Left cardiac atrium (tissue), 4 donors: ENCODE results near the gene MEAF6. TPM values are rescaled to one million over a fixed set of nuclear protein-coding genes. Genes with fewer than 3 reads are reported as not detected.
"Not testable (repeated sequence)": the region's sequence is repeated elsewhere in the genome, so short reads cannot be mapped to it uniquely, and the experiment has no call there.

Experiments
- ATAC-seq, 2 donors: fragments of 200-7000 bp; cut with Tn5 transposase; one replicate each; pipeline ENCODE4 v1.9.1; 2020; ENCODE audit warnings: mild to moderate bottlenecking in 2 of 2, moderate library complexity in 2 of 2
- DNase-seq: peaks from one replicate; pipeline ENCODE4 v3.0.0-alpha.2; 2020
- intact Hi-C, 2 donors: fragments of 100-400 bp; cut with DNase I; formaldehyde crosslinking; loops; one replicate each; pipeline versions ENCODE4 v1.14.1 to v1.15.1; 2022 to 2023
- total RNA-seq, 2 donors: library from RNA; stranded (reverse); fragmentation: NEBNext Ultra II Directional; extraction: Animal tissue kit (Norgen Biotek cat#: 25700); gene quantifications; one replicate each; pipeline ENCODE4 v1.2.1, GENCODE V29; 2021
- donor health status: DM: no; HTN: yes; CAD: no.
- donor health status: DM: no; HTN: yes; CAD: no; lungs with severe emphysema.
- donor health status: DM: yes; HTN: yes; CAD: no.
- donor health status: Dilated cardiomyopathy.

MEAF6 gene
- total RNA-seq, 2 donors from 2014 or later: 34.6 to 36.4 TPM

DNA sequence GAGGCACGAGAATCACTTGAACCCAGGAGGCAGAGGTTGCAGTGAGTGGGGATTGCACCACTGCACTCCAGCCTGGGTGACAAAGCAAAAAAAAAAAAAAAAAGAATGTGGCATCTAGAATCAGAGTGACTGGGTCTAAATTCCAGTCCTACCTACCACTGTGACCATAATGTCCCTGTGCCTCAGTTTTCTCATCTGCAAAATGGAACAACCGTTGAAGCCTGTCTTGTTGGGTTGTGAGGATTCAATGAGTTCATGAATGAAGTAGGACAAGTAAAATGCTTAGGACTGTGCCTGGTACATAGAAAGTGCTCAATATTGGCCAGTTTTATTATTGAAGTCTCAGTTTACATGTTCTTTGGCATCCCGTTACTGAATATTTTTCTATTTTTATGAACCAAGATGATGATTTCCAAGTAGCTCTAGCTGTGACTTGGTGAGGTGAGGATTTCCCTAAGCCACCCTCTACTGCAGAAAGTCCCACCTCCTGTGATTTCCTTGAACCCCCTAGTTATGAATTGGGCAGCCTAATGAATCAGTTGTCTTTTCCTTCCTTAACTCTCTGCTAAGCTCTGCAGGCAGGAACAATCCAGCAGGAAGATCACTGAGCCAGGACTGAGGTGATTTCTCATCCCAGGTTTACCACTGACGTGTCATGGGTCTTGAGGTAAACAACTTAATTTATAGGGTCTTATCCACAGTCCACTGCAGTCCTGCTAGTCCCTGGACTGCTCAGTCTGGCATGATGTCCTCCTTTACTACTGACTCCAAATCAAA, 18.9 kb upstream of the MEAF6 start:
- ATAC-seq (no peak), DNase-seq (no peak)
- intact Hi-C loops: no loop called here

DNA sequence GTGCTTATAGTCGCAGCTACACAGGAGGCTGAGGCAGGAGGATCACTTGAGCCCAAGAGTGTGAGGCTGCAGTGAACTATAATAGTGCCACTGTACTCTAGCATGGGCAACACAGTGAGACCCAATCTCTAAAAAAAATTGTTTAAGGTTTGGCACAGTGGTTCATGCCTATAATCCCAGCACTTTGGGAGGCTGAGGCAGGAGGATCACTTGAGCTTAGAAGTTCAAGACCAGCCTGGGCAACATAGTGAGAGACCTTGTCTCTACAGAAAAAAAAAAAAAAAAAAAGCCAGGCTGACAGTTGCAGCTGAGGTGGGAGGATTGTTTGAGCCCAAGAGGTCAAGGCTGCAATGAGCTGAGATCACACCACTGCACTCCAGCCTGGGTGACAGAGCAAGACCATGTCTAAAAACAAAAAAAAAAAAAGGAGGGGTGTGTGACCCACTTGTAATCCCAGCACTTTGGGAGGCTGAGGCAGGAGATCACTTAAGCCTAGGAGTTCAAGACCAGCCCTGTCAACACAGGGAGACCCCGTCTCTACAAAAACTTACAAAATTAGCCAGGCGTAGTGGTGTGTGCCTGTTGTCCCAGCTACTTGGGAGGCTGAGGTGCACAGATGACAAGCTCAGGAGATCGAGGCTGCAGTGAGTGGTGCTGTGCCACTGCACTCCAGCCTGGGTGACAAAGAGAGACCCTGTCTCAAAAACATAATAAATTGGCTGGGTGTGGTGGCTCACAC, 18.0 kb upstream of the MEAF6 start:
- ATAC-seq, DNase-seq, intact Hi-C loops: not testable (repeated sequence)

DNA sequence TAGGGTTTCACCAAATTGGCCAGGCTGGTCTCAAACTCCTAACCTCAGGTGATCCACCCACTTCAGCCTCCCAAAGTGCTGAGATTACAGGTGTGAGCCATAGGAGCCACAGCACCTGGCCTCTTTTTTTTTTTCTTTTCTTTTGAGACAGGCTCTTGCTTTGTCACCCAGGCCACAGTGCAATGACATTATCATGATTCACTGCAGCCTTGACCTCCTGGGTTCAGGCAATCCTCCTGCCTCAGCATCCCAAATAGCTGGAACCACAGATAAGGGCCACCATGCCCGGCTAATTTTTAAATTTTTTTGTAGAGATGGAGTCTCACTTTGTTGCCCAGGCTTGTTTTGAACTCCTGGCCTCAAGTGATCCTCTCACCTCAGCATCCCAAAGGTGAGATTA, 15.3 kb upstream of the MEAF6 start:
- DNase-seq: not testable (repeated sequence)

DNA sequence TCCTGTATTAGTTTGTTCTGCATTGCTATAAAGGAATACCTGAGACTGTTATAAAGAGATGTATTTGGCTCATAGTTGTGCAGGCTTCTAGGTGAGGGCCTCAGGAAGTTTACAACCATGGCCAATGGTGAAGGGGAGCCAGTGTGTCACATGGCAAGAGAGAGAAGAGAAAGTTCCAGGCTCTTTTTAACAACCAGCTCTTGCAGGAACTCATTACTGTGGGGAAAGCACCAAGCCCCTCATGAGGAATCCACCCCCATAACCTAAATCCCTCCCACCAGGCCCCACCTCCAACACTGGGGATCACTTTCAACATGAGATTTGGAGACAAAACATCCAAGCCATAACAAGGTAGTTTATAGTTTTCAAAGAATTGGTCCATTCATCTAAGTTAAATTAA, 5.0 kb upstream of the MEAF6 start:
- DNase-seq (no peak), ATAC-seq (no peak)
- intact Hi-C loops: no loop called here

More for the DNA sequence above, 15.3 kb upstream of the MEAF6 start:
- intact Hi-C loops, ATAC-seq: not testable (repeated sequence)

DNA sequence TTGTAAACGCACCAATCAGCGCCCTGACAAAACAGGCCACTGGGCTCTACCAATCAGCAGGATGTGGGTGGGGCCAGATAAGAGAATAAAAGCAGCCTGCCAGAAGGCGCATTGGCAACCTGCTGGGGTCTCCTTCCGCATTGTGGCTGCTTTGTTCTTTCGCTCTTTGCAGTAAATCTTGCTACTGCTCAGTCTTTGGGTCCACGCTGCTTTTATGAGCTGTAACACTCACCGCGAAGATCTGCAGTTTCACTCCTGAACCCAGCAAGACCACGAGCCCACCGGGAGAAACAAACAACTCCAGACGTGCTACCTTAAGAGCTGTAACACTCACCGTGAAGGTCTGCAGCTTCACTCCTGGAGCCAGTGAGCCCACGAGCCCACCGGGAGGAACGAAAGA, 4.4 kb upstream of the MEAF6 start:
- intact Hi-C loops, ATAC-seq, DNase-seq: not testable (repeated sequence)

DNA sequence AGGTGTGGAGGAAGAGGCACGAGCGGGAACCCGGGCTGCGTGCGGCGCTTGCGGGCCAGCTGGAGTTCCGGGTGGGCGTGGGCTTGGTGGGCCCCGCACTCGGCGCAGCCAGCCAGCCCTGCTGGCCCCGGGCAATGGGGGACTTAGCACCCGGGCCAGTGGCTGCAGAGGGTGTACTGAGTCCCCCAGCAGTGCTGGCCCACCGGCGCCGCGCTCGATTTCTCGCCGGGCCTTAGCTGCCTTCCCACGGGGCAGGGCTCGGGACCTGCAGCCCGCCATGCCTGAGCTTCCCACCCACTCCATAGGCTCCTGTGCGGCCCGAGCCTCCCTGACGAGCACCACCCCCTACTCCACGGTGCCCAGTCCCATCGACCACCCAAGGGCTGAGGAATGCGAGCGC, 3.7 kb upstream of the MEAF6 start:
- intact Hi-C loops, DNase-seq, ATAC-seq: not testable (repeated sequence)

DNA sequence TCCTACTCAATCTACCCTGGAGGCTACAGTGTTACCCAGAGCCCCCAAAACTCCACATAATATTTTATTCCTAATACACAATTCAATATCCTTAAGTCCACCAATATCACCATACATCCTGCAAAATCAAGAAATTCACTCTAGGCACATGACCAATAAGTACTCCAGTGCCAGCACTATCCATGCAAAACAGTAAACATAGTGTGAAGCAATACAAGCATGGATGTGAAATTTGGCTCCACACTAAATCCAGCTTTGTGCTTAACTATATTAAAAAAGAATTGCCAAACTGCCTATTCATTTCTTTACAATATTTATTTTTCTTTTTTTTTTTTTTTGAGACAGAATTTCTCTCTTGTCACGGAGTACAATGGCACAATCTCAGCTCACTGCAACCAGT, 3.0 kb upstream of the MEAF6 start:
- intact Hi-C loops: no loop called here
- DNase-seq (no peak), ATAC-seq (no peak)

DNA sequence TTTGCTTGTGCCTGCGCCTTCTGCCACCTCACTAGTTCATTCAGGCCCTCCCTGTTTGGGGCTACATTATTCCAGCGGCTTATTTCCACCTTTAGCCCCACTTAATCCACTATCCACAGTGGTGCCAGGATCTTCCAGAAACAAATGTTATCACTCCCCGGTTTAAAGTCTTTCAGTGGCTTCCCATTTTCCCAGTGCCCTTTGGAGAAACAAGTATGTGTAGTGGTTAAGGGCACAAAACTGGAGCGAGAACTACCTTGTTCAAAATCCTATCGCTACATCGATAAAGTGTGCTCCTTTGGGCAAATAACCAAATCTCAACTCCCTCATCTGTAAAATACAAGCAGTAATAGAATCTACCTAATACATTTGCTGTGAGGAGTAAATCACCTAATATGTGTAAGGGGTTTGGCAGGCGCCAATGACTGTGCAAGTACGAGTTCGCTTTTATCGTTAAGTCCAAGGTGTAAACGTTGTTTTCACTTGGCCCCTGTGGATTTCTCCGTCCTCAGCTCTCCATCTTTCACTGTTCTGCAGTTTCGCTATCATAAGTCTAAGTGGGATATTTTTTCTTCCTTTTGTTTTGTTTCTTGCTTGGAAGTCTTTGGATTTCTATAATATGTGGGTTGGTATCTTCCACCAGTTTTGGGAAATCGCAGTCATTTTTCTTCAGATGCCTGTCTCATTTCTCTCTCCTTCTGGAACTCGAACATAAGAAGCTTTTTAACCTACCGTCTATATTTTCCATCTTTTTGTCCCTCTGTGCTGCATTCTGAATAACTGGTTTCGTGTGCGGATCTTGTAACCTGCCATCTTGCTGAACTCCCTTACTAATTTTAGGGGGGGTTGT, 844 bp upstream of the MEAF6 start:
- DNase-seq (no peak), ATAC-seq (no peak)
- intact Hi-C loops: no loop called here

DNA sequence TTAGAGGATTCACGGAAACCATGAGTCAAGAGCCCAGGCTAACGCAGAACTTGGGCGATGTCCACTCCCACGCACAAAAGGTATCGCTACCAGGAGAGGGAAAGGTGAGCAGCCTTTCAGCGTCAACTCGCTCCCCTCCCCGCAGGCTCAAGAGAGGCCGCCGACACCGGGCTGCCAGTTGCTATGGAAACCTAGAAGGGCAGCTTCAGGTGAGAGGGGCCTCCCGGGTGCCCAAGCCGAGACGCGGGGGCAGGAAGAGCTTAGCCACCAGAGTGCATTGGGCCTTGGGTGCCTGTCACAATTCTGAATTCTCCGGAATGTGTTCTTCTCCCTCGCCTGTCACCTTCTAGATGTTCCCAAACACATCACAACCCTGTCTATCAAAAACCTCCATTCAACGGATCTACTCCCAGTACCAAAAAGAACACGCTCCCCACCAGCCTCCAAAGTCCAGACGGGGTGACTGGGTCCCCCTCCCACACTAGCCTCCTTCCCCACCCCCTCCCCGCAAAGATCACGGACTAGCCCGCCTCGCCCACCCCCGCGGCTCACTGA, 694 bp downstream of the MEAF6 start:
- DNase-seq (peak; percentile 34), ATAC-seq (peak; percentile 9 to 32)
- intact Hi-C loops: no loop called here

- intact Hi-C loops: no loop called here
- ATAC-seq (no peak), DNase-seq (no peak)
Measured at GRCh38 chr1:37509181-37509580, 5.4 kb downstream of the MEAF6 start.

- no peak for ATAC-seq
- no peak for DNase-seq
- intact Hi-C loops: no loop called here
Measured at GRCh38 chr1:37506740-37507139, 7.8 kb downstream of the MEAF6 start.

- intact Hi-C loops: not testable (repeated sequence)
Measured at GRCh38 chr1:37502791-37503190, 11.8 kb downstream of the MEAF6 start.

GRCh38 chr1:37502104-37502503, 12.5 kb downstream of the MEAF6 start:
- intact Hi-C loops: no loop called here
- ATAC-seq (no peak), DNase-seq (no peak)

More at GRCh38 chr1:37502791-37503190, 11.8 kb downstream of the MEAF6 start:
- ATAC-seq, DNase-seq: not testable (repeated sequence)

DNA sequence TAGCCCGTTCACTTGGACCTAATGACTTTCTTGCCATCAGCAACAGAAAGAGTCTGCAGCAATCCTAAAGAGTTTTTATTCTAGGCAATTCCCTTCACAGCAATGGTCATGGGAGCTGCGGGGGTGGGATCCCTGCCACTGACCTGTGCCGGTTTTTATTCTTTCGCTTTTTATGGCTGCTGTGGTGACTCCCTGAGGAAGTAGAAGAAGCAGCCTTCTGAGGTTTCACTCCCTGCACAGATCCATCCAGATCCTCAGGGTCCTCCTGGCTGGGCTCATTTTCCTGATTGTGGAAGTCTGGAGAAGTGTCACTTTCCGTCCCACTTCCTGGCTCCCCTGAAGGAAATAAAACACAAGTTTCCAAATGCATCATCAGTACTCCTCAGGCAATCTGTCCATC, 12.9 kb downstream of the MEAF6 start:
- DNase-seq: no peak
- no peak for ATAC-seq
- intact Hi-C loops: no loop called here

DNA sequence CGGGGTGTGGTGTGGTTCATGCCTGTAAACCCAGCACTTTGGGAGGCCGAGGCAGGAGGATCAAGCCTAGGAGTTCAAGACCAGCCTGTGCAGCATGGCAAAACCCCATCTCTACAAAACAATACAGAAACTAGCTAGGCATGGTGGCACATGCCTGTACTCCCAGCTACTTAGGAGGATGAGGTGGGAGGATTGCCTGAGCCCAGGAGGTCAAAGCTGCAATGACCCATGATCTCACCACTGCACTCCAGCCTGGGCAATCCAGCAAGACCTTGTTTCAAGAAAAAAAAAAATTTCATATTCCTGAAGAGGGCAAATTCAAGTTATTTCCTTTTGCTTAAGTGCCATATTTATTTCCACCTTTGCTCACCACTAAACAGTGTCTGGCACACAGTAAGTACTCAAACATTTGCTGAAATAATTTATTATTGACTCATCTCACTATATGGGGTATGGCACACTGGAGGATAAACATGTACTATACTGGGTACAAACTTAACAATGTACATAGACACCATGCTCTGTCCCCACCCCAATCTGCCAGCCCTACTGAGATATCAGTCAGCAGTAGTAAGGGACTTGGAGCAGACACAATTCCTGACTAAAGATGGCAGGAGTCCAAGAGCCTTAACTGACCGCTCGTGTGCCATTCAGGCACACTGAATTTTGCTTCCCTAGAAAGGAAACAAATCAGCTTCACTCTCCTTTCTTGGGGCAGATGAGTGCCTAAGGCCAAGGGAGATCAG, 15.5 kb downstream of the MEAF6 start:
- peak; percentile 80 to 82 for ATAC-seq
- intact Hi-C loops: no loop called here
- peak; percentile 37 for DNase-seq

- intact Hi-C loops: no loop called here
- no peak for DNase-seq
- ATAC-seq: no peak
Measured at GRCh38 chr1:37497832-37498231, 16.7 kb downstream of the MEAF6 start.

DNA sequence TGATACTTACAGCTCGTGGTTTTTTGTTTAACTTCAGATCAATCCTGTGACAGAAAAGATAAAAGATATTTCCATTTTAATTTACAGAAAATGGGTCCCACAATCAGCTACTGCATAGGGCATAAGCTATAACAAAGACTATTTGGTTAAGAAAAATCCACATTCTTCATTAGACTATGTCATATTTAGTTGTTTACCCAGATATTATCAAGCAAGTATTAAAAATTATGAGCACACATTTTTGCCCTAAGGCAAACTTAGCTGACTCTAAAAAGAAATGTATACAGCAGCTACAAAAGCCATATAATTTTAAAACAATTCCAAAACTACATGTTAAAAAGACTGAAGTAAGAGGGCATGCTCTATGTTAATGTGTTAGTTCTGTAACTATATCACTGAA, 18.7 kb downstream of the MEAF6 start:
- DNase-seq (no peak), ATAC-seq (no peak)
- intact Hi-C loops: no loop called here

- ATAC-seq (no peak), DNase-seq (no peak)
- intact Hi-C loops: no loop called here
Measured at GRCh38 chr1:37493336-37494098, 21.0 kb downstream of the MEAF6 start.
